HG03060 (cell line): ENCODE results near the gene PTPN5.
A peak's percentile ranks its signal among the peaks of the same experiment; 100 is the strongest.

Experiments used
- ATAC-seq: cut with Tn5 transposase; IDR thresholded peaks from one replicate; pipeline ENCODE4 v1.9.1; 2021; ENCODE audit warnings: low read depth, moderate number of reproducible peaks; ENCODE audit not compliant: unreplicated experiment

Gene PTPN5

GRCh38 chr11:18743900-18744514, 47.6 kb downstream of the PTPN5 start:
- ATAC-seq: no peak

GRCh38 chr11:18743365-18743764, 48.2 kb downstream of the PTPN5 start:
- ATAC-seq: no peak

- no peak for ATAC-seq
Measured at GRCh38 chr11:18741783-18742182, 49.8 kb downstream of the PTPN5 start.

- no peak for ATAC-seq
Measured at GRCh38 chr11:18739685-18740084, 51.9 kb downstream of the PTPN5 start.

- ATAC-seq: no peak
Measured at GRCh38 chr11:18737642-18738041, 54.0 kb downstream of the PTPN5 start.

GRCh38 chr11:18736590-18737148, 54.9 kb downstream of the PTPN5 start:
- ATAC-seq: no peak

GRCh38 chr11:18733202-18733601, 58.4 kb downstream of the PTPN5 start:
- no peak for ATAC-seq

- ATAC-seq: no peak
Measured at GRCh38 chr11:18731949-18732821, 59.4 kb downstream of the PTPN5 start.

- ATAC-seq: no peak
Measured at GRCh38 chr11:18731441-18731840, 60.2 kb downstream of the PTPN5 start.

GRCh38 chr11:18730020-18730419, 61.6 kb downstream of the PTPN5 start:
- ATAC-seq: no peak

GRCh38 chr11:18729426-18729825, 62.2 kb downstream of the PTPN5 start:
- no peak for ATAC-seq

GRCh38 chr11:18728658-18729057, 62.9 kb downstream of the PTPN5 start:
- no peak for ATAC-seq

GRCh38 chr11:18727479-18728236, 63.9 kb downstream of the PTPN5 start:
- no peak for ATAC-seq

- ATAC-seq: no peak
Measured at GRCh38 chr11:18726040-18726439, 65.6 kb downstream of the PTPN5 start, which contains the start of gene IGSF22. Gene IGSF22, minus strand, starts transcription at chr11:18726188. Its CDS starts 1,952 bp downstream, at chr11:18724236.

GRCh38 chr11:18723991-18724390, 67.6 kb downstream of the PTPN5 start:
- no peak for ATAC-seq

GRCh38 chr11:18722293-18722637, 69.3 kb downstream of the PTPN5 start:
- ATAC-seq: no peak

- ATAC-seq: no peak
Measured at GRCh38 chr11:18721561-18722292, 69.9 kb downstream of the PTPN5 start.

GRCh38 chr11:18720808-18721560, 70.6 kb downstream of the PTPN5 start:
- ATAC-seq: peak; percentile 50

GRCh38 chr11:18720091-18720807, 71.3 kb downstream of the PTPN5 start:
- ATAC-seq: no peak
